Ascending aorta (tissue), 2 donors: ENCODE data around the gene FGF16. TPM values are rescaled to one million over a fixed set of nuclear protein-coding genes. Genes with fewer than 3 reads are reported as not detected.

Source experiments
- DNase-seq, 2 donors: peaks; one replicate each; pipeline ENCODE4 v3.0.0-alpha.2; 2019; ENCODE audit warnings: low spot score in 2 of 2
- H3K27ac ChIP-seq, 2 donors: fragments of 200-600 bp; sonication (generic); one replicate each; pipeline ENCODE4 v1.5.1; 2016 to 2017; ENCODE audit warnings: mild to moderate bottlenecking in 1 of 2
- H3K27me3 ChIP-seq: fragments of 200-600 bp; sonication (generic); one replicate; pipeline ENCODE4 v1.5.1; 2017
- H3K36me3 ChIP-seq, 2 donors: fragments of 200-600 bp; sonication (generic); one replicate each; pipeline ENCODE4 v1.5.1; 2016
- H3K4me1 ChIP-seq, 2 donors: fragments of 200-600 bp; sonication (generic); one replicate each; pipeline ENCODE4 v1.5.1; 2016 to 2017; ENCODE audit warnings: mild to moderate bottlenecking in 1 of 2
- H3K4me3 ChIP-seq, 2 donors: fragments of 200-600 bp; sonication (generic); one replicate each; pipeline ENCODE4 v1.5.1; 2016 to 2017; ENCODE audit warnings: mild to moderate bottlenecking in 1 of 2
- H3K9me3 ChIP-seq, 2 donors: fragments of 200-600 bp; sonication (generic); one replicate each; pipeline ENCODE4 v1.5.1; 2016
- intact Hi-C: fragments of 100-400 bp; cut with DNase I; formaldehyde crosslinking; loops from one replicate; pipeline ENCODE4 v1.15.1; 2023
- total RNA-seq: library from RNA; depleted of rRNA; stranded (reverse); fragments of >200 nt; gene quantifications from one replicate; pipeline ENCODE4 v1.1.0, GENCODE V29; 2016
- TF ChIP-seq, protein P1 (sequence below), 3 experiments: fragments of 200-600 bp in 2 of 3; fragments of 450-650 bp in 1 of 3; sonication (generic) in 2 of 3; IDR thresholded peaks; one replicate each; pipeline ENCODE4 v1.5.1; 2016 to 2019; ENCODE audit warnings: antibody characterized with exemption in 3 of 3, mild to moderate bottlenecking in 1 of 3, moderate library complexity in 1 of 3

Gene FGF16
- total RNA-seq, 1 donor from 2014 or later, result not detected

DNA sequence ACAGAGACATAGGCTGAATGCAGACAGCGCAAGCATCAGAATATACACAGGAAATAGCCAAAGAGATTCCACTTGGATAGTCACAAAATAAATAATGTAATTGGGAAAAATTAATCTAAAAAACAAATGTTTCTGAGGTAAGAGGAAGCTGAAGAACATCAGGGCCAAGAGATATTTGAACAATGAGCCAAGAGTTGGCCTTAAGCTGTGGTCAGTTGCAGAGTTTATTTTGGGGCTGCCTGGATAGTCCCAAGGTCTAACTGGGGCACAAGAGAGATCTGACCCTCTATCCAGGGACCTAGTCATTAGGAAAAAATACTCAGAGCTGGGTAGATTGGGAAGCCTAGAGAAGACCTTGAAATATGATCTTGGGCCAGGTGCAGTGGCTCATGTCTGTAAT lies 31.3 kb upstream of the FGF16 start:
- Histone ChIP-seq H3K9me3 (no peaks in the 10 kb centered on the region), H3K27me3 (no peaks in the 10 kb centered on the region), H3K36me3 (no peaks in the 10 kb centered on the region), H3K4me1 (no peaks in the 10 kb centered on the region), H3K27ac (peak overlapping the region; percentile 63 to 65), H3K4me3 (no peak overlapping the region)
- intact Hi-C loops, result no loop called here
- DNase-seq, result no peak
- TF ChIP-seq, protein P1, sequence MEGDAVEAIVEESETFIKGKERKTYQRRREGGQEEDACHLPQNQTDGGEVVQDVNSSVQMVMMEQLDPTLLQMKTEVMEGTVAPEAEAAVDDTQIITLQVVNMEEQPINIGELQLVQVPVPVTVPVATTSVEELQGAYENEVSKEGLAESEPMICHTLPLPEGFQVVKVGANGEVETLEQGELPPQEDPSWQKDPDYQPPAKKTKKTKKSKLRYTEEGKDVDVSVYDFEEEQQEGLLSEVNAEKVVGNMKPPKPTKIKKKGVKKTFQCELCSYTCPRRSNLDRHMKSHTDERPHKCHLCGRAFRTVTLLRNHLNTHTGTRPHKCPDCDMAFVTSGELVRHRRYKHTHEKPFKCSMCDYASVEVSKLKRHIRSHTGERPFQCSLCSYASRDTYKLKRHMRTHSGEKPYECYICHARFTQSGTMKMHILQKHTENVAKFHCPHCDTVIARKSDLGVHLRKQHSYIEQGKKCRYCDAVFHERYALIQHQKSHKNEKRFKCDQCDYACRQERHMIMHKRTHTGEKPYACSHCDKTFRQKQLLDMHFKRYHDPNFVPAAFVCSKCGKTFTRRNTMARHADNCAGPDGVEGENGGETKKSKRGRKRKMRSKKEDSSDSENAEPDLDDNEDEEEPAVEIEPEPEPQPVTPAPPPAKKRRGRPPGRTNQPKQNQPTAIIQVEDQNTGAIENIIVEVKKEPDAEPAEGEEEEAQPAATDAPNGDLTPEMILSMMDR (IDR thresholded peaks at IDR 0.05), result no peak

DNA sequence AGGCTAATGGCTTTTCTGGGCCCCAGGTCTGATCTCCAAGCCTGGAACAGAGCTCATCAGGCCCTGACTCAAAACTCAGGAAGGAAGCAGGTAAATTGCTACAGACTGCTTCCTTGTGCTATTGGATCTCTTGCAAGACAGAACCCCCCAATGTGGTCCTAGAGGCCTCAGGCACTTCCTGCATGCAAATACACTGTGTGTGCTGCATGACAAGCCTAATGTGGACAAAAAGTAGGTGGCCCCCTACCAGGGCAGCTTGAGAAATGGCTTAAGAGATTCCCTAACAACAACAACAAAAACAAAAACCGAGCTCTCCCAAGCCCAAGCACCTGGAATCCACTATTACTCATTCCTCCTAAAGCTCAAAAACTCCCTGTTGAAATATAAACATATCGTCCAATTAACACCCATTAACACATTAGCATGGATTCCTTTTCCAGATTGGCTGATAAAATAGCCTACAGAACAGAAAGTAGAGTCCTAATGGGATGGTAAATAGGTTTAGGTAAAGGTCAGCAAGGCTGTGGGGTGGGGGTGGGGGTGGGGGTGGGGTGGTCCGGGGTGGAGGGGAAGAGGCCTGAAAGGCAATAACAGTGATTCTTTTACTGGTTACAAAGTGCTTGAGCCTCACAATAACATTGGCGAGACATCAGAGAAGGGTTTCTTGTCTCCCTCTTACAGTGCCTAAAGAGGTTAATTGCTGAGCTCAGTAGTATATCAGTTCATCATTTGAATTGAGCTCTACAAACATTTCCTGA lies 24.1 kb upstream of the FGF16 start:
- Histone ChIP-seq H3K4me3 (no peak overlapping the region), H3K9me3 (no peaks in the 10 kb centered on the region), H3K36me3 (no peaks in the 10 kb centered on the region), H3K4me1 (no peaks in the 10 kb centered on the region), H3K27ac (no peak overlapping the region), H3K27me3 (no peaks in the 10 kb centered on the region)
- TF ChIP-seq, protein P1 (IDR thresholded peaks at IDR 0.05), result no peak
- DNase-seq, result no peak
- intact Hi-C loops, result no loop called here

DNA sequence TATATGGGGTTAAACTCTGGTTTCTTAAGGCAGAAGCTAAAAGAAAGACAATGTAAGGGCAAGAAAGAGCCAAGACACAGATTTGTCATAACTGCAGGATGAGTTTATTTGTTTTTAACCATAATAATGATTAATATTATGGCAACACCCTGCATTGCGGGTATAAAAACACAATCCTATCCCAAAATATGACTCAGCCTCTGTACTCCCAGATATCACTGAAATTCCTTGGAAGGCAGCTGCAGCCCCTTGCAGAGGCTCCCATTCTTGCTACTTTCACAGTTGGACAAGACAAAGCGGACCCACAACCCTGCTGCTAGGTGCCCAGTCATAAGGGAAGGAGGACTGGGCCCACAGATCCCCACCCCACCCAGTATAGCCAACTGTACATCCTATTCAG lies 20.4 kb upstream of the FGF16 start:
- TF ChIP-seq, protein P1 (IDR thresholded peaks at IDR 0.05), result no peak
- intact Hi-C loops, result no loop called here
- H3K4me3 ChIP-seq, result no peak overlapping the region
- no peaks in the 10 kb centered on the region for H3K27me3 ChIP-seq
- H3K9me3 ChIP-seq, result no peaks in the 10 kb centered on the region
- H3K27ac ChIP-seq, result no peak overlapping the region
- no peaks in the 10 kb centered on the region for H3K36me3 ChIP-seq
- DNase-seq, result no peak
- H3K4me1 ChIP-seq, result no peaks in the 10 kb centered on the region

DNA sequence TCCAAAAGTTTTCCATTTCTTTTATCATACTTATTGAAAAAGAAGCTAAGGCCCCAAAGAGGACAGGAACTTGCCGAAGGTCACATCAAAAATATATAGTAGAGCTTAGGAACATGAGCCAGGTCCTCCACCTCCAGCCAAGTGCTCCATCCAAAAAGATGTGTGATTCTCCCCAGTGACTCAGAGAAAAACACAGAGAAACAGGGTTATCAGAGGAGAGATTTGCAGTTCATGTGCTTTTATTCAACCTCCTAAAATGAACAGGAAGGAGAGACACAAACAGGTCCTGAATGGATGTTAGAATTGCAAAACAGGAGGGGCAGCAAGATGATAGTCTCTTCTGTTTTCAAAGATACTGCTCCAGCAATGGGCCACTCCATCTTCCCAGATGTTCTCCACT lies 19.6 kb upstream of the FGF16 start:
- Histone ChIP-seq H3K27ac (no peak overlapping the region), H3K4me1 (no peaks in the 10 kb centered on the region), H3K27me3 (no peaks in the 10 kb centered on the region), H3K36me3 (no peaks in the 10 kb centered on the region), H3K9me3 (no peaks in the 10 kb centered on the region), H3K4me3 (no peak overlapping the region)
- DNase-seq, result no peak
- intact Hi-C loops, result no loop called here
- TF ChIP-seq, protein P1 (IDR thresholded peaks at IDR 0.05), result no peak

DNA sequence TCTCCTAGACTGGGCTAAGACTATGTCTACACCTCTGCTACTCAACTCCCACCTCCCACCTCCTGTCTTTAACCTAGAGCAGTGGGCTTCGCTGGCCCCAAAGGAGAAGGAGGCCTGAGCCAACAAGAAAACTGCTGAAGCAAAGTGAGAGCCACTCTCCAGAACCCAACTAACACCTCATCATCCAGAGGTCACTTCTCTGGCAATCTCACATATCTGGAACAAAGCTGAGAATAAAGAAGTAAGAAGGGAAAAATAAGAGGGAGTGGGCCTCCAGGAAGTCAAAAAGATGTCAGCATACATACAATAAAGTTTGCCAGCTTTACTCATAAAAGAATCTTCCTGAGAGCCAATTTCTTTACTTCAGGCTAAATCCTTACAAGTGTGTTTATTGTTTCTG lies 18.6 kb upstream of the FGF16 start:
- Histone ChIP-seq H3K36me3 (no peaks in the 10 kb centered on the region), H3K4me3 (no peak overlapping the region), H3K27ac (no peak overlapping the region), H3K4me1 (no peaks in the 10 kb centered on the region), H3K27me3 (no peaks in the 10 kb centered on the region), H3K9me3 (no peaks in the 10 kb centered on the region)
- no peak for DNase-seq
- intact Hi-C loops, result no loop called here
- TF ChIP-seq, protein P1 (IDR thresholded peaks at IDR 0.05), result no peak
